GM21447 (cell line): ENCODE measurements around the gene PRUNE2.
"Not testable (repeated sequence)": the region's sequence is repeated elsewhere in the genome, so short reads cannot be mapped to it uniquely, and the experiment has no call there.

Experiments
- ATAC-seq: cut with Tn5 transposase; IDR thresholded peaks from one replicate; pipeline ENCODE4 v1.9.1; 2021; ENCODE audit not compliant: unreplicated experiment

Gene PRUNE2

DNA sequence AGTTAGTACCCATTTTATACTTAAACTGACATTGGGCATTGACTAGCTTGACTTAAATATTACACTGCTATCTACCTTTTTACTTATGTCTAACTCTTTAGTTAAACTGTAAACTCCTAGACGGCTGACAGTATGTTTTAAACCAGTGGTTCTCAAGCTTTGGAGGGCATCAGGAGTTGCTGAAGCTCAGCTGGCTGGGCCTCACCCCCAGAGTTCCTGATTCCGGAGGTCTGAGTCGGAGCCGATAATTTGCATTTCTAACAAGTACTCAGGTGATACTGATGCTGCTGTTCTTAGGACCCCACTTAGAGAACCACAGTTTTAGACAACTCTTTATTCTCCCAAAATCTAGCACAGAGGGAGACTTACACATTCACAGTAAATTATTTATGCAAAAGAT, 205.0 kb downstream of the PRUNE2 start:
- ATAC-seq = no peak

- ATAC-seq = no peak
Observed at GRCh38 chr9:76699971-76700370, 205.9 kb downstream of the PRUNE2 start.

- ATAC-seq = no peak
Observed at GRCh38 chr9:76697554-76697953, 208.4 kb downstream of the PRUNE2 start.

DNA sequence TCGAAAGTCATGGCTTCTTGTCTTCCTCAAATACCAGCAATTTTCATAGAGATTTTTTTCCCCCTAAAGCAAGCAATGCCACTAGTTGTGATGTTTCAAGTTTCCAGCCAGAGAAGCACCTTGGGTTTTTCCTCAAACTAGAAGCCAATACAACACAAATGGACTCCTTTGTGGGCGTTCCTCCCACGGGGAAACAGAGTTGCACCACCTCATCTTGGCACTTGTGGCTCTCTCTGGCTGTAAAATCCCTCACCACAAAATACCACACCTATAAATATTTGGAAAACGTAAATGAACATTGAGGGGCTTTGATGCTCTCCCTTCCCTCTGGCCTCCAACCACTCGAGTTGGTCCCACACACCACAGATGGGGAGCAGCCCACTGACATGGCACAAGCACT, 208.8 kb downstream of the PRUNE2 start:
- ATAC-seq = no peak

DNA sequence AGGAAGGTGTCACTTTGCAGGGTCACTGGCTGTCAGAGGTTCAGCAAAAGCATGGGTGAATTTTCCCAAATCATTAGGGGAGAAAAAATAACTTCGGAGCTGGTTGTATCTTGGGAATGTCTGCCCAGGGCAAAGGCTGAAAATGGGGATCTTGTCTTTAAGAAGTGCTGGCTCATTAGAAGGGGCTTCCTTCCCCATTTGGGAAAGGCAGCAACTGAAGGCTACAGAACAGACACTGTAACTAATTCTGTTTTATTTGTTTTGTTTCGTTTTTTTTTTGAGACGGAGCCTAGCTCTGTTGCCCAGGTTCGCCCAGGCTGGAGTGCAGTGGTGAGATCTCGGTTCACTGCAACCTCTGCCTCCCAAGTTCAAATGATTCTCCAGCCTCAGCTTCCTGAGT, 212.0 kb downstream of the PRUNE2 start:
- ATAC-seq = no peak

- no peak for ATAC-seq
Observed at GRCh38 chr9:76692458-76693129, 213.3 kb downstream of the PRUNE2 start.

DNA sequence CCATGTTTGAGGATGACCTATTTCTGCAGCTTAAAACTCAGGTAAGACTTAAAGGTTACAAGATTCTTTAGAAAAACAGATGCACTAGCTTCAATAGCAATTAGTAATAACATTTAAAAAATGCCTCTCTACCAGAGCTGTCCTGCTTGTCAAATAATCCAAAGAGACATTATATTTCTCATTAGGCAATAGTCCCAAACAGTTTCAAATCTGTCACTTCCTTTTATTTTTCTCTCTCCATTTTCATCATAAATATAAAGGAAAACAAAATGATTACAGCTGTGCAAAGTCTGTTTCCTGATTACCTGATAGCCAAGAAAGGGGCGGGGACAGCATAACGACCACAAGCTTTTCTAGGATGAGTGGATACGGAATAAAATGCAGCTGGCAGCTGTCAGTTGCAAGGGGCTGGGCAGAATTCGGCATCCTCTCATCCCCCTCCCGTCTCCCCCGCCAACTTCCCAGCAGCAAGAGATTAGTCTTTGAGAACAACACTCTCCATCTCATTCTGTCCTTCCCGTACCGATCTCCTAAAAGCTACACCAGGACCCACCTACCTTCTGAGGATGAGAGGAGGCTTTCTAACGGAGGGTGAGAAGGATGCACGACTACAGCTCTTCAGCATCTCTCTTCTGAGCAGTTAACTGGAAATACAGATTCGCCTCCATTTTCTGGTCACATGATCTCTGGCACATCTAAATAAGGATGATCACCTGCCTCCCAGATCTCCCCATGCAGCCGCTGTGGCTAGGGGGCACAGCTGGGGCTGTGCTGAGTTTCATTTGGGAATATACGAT, 214.2 kb downstream of the PRUNE2 start:
- ATAC-seq = no peak

- no peak for ATAC-seq
Observed at GRCh38 chr9:76690973-76691370, 214.9 kb downstream of the PRUNE2 start.

DNA sequence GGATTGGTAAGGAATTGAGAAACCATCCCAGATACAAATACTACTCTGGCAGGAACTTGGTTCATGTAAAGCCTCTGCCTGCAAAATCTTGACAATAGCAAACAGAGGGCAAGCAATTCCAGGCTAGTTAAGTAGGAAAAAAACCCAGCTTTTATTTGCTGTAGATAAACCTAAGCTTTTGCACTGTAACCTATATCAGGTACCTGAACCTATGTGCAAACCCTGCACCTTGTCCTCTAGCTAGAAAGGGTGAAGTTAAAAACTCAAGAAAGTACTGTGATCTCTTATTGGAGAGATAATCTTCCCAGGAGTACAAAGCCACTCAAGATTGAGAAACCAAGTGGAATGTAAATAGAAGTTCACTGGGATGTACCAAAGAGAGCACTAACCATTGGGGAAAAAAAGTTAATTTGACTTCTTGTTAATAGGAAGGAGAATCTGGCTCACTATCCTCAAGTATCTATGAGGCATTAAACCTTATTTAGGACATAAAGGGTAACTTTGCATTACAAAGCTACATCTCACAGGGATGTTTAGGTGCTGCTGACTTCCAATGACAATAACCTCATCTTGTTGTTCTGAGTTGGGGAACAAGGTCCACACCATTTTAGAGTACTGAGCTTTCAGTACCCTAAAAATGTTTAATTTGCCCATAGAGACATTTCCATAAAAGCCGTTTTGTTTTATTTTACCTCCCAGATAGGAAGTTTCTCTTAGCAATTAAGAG, 215.5 kb downstream of the PRUNE2 start:
- no peak for ATAC-seq

- ATAC-seq = no peak
Observed at GRCh38 chr9:76688471-76689238, 217.3 kb downstream of the PRUNE2 start.

- no peak for ATAC-seq
Observed at GRCh38 chr9:76687861-76688391, 218.0 kb downstream of the PRUNE2 start.

DNA sequence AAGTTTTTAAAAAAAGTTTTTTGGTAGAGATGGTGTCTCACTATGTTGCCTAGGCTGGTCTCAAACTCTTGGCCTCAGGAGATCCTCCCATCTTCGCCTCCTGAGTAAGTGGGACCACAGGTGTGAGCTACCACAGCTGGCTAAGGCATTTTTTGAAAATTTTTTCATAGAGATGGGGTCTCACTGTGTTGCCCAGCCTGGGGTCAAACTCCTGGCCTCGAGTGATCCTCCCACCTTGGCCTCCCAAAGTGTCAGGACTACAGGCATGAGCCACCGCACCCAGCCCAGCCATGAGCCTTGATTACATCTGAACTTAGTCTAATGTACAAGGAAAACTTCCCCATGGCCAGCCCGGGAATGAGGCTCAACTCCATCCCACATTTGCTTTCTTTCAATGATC, 219.2 kb downstream of the PRUNE2 start:
- no peak for ATAC-seq

- no peak for ATAC-seq
Observed at GRCh38 chr9:76684213-76684612, 221.7 kb downstream of the PRUNE2 start.

DNA sequence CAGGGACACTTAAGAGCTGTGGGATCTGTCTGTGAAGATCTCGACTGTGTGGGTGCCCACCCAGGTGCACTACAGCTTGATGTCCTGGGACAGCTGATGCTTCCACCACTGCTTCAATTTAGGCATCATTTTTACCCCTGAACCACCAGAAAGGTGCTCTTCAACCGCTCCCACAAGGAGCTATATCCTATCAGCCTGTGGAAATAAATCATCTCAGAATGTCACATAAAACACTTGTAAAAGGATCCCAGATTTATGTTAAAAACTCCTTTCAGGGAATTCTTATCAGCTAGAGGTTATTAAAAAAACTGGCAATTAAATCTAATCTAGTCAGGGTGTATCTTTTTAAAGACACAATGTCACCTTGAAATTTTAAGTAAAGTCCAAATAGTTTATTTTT, 224.4 kb downstream of the PRUNE2 start:
- ATAC-seq = no peak

DNA sequence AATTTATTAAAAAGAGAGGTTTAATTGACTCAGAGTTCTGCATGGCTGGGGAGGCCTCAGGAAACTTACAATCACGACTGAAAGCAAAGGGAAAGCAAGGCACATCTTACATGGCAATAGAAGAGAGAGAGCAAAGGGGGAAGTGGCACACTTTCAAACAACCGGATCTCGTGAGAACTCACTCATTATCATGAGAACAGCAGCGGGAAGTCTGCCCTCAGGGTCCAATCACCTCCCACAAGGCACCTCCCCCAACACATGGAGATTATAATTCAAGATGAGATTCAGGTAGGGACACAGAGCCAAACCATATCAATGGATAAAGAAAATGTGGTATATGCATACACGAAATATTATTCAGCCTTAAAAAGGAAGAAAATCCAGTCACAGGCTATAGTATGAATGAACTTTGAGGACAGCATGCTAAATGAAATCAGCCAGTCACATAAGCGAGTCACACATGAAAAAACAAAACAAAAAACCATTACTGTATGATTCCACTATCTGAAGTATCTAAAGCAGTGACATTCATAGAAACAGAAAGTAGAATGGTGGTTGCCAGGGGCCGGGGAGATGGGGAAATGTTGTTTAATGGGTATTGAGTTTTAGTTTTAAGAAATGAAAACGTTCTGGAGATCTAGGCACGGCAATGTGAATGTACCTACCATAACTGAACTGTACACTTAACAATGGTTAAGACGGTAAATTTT, 225.0 kb downstream of the PRUNE2 start:
- ATAC-seq = no peak

DNA sequence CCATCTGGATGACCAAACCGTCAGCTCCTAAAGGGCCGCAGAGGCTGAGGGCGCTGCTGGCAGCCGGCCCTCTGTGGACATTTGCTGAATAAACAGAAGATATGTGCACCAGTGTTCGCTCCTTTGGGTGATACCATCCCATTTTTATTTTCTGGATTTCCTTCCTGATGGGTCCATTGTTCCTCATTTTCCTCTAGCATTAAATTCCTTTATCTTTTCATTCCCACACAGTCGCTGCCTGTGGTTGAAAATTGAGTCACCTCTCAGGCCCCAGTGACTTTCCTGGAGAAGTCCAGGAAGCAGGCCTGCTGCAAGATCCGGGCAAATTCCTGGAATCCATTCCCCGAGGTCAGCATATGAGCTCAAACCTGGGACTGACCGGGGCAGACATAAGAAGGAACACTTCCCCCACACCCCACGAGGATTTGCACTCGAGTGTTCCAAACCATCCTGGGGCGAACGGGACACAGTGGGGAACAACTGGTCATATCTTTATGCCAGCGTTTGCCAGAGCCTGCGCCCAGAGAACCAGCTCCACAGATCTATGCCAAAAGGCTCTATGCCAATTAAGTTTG, 228.3 kb downstream of the PRUNE2 start:
- no peak for ATAC-seq

DNA sequence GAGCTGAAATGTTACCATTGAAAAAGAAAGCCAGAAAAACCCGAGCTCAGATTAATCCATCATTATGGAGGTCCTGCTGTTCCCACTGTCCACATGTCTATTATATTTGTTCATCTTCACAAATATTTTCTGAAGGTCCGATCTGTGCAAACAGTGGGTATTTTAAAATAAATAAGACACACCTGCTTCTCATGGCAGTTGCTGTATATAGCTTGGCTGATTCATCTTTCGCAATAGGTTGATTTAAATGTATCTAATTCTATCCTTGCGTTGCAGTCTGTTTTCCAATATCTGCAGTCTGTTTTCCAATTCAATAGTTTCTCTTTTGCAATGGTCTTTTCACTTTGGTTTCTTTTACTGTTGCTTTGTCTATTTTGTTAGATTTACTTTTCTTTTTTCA, 229.1 kb downstream of the PRUNE2 start:
- ATAC-seq = no peak

DNA sequence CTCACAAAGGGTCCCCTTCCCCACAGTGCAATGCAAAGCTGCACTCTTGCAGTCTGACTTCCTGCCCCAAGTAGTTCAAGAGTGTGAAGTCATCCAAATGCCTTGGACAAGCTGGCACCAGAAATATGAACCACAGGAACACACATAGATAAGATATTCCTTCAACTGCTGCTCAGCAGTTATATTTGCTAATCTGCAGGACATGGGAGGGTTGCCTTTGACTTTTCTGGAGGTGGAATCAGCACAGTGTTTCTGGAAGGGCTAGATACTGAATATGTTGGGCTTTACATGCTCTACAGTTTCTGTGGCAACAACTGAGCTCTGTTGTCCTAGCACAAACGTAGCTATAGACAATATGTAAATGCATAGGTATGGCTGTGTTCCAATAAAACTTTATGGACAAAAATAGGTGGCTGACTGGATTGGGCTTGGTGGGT, 238.4 kb downstream of the PRUNE2 start:
- no peak for ATAC-seq

GRCh38 chr9:76665966-76666365, 239.9 kb downstream of the PRUNE2 start:
- ATAC-seq = not testable (repeated sequence)

- no peak for ATAC-seq
Observed at GRCh38 chr9:76665458-76665857, 240.5 kb downstream of the PRUNE2 start.
